Measurements from ENCODE around the gene EPS15. TPM values are rescaled to one million over a fixed set of nuclear protein-coding genes. Genes with fewer than 3 reads are reported as not detected.
A peak's percentile ranks its signal among the peaks of the same experiment; 100 is the strongest.

Gene EPS15
- total RNA-seq, 4 donors from 2014 or later: 43.8 to 74.0 (median 59.9) TPM

DNA sequence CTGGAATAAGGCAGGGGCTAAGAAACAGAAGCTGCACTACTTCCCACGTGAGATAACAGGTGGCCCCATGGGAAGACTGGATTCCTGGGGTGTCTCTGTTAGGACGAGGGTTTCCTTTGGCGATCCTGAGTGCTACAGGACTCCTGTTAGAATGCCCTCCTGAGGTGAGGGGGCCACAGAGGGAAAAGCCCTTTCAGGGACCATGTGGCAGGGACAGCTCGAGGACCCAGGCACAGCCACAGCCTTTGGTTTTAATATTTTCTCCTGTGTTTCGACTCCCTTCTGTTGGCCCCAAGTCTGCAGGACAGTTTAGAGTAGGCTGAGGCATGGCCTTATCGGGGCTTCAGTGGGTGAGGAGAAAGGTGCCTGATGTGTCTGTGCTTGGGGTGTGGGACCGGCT, 201.3 kb downstream of the EPS15 start:
- Histone ChIP-seq H3K4me1 (peaks cover 13 to 28% (median 27%) of the 10 kb centered on the region in 4 donors), H3K36me3 (no peaks in the 10 kb centered on the region), H3K27ac (no peak overlapping the region), H3K9me3 (no peaks in the 10 kb centered on the region), H3K4me3 (no peak overlapping the region), H3K27me3 (no peaks in the 10 kb centered on the region)
- TF ChIP-seq POLR2A (IDR thresholded peaks at IDR 0.05): no peak
- no peak for TF ChIP-seq POLR2AphosphoS5 (IDR thresholded peaks at IDR 0.05)
- TF ChIP-seq, protein P1, sequence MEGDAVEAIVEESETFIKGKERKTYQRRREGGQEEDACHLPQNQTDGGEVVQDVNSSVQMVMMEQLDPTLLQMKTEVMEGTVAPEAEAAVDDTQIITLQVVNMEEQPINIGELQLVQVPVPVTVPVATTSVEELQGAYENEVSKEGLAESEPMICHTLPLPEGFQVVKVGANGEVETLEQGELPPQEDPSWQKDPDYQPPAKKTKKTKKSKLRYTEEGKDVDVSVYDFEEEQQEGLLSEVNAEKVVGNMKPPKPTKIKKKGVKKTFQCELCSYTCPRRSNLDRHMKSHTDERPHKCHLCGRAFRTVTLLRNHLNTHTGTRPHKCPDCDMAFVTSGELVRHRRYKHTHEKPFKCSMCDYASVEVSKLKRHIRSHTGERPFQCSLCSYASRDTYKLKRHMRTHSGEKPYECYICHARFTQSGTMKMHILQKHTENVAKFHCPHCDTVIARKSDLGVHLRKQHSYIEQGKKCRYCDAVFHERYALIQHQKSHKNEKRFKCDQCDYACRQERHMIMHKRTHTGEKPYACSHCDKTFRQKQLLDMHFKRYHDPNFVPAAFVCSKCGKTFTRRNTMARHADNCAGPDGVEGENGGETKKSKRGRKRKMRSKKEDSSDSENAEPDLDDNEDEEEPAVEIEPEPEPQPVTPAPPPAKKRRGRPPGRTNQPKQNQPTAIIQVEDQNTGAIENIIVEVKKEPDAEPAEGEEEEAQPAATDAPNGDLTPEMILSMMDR (IDR thresholded peaks at IDR 0.05): no peak
- TF ChIP-seq EP300 (IDR thresholded peaks at IDR 0.05; ENCODE audit: low read depth): no peak
- DNase-seq: no peak
- intact Hi-C loops (cut with DNase I; ENCODE audit: low total_unique reads): no loop called here
- in situ Hi-C loops (cut with MboI; ENCODE audit: low pct_ligation_motif_present in 1 of 4, low pct_unique_long_range_greater_than_20kb in 1 of 4, low sequenced_read_pairs in 3 of 4): no loop called here
- 80 to 95% methylated on average over 1 to 7 of the region's 7 CpGs for WGBS, 2 donors (ENCODE audit: low coverage in 1 of 2)

DNA sequence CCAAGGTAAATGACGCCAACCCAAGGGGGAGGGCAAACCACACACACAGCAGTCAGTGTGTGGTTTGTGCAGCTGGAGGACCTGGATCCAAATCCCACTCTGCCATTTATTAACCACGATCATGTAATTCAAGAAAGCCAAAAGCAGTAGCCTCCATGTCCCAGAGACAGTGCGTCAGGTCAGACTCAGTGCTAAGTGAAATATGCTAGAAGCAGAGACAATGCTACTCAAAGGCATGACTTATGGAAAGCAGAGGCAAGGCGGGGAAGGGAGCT, 202.3 kb downstream of the EPS15 start:
- intact Hi-C loops (cut with DNase I; ENCODE audit: low total_unique reads): no loop called here
- no peak overlapping the region for H3K27ac ChIP-seq
- H3K9me3 ChIP-seq: no peaks in the 10 kb centered on the region
- DNase-seq: no peak
- no peaks in the 10 kb centered on the region for H3K36me3 ChIP-seq
- H3K27me3 ChIP-seq: no peaks in the 10 kb centered on the region
- H3K4me3 ChIP-seq: no peak overlapping the region
- in situ Hi-C loops (cut with MboI; ENCODE audit: low pct_ligation_motif_present in 1 of 4, low pct_unique_long_range_greater_than_20kb in 1 of 4, low sequenced_read_pairs in 3 of 4): no loop called here
- 33 to 68% methylated on average over 1 to 4 of the region's 4 CpGs for WGBS, 2 donors (ENCODE audit: low coverage in 1 of 2)
- H3K4me1 ChIP-seq: peaks cover 13 to 27% (median 26%) of the 10 kb centered on the region in 4 donors
- no peak for TF ChIP-seq POLR2A (IDR thresholded peaks at IDR 0.05)
- TF ChIP-seq POLR2AphosphoS5 (IDR thresholded peaks at IDR 0.05): no peak
- TF ChIP-seq, protein P1 (IDR thresholded peaks at IDR 0.05): no peak
- TF ChIP-seq EP300 (IDR thresholded peaks at IDR 0.05; ENCODE audit: low read depth): no peak

DNA sequence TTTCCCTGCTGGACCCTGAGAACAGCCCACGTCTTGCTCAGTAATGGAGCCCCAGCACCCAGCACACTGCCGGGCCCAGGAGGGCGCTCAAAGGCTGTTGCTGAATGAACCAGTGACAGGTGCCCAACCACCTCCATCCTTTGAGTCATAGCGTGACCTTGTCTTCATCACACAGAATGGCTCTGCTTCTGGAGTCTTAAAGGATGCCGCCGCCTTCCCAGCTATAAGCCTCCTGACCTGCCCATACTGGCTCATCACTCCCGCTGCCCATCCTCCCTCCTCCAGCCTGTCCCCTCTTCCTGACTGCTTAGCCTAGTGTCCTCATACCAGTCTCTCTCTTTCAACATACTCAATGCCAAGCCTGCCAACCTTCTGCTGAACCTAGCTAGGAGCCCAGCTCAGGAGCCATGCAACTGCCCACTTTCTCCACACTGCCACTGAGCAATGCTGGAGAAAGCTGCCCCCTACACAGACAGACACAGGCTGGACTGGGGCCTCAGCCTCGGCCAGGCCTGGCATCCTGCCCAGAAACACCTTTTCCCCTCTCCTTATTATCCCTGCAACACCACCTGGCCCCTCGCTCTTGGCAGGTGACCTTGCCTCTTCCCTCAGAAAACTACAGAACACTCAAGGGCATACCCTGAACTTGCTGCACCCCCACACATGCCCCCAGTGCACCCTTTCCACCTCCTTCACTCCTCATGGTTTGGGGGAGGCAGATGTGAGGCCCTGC, 202.8 kb downstream of the EPS15 start:
- in situ Hi-C loops (cut with MboI; ENCODE audit: low pct_ligation_motif_present in 1 of 4, low pct_unique_long_range_greater_than_20kb in 1 of 4, low sequenced_read_pairs in 3 of 4): no loop called here
- WGBS, 2 donors (ENCODE audit: low coverage in 1 of 2): 84% methylated on average over 9 of the region's 9 CpGs; no CpG with 5 or more reads in 1 of the 2 donors

DNA sequence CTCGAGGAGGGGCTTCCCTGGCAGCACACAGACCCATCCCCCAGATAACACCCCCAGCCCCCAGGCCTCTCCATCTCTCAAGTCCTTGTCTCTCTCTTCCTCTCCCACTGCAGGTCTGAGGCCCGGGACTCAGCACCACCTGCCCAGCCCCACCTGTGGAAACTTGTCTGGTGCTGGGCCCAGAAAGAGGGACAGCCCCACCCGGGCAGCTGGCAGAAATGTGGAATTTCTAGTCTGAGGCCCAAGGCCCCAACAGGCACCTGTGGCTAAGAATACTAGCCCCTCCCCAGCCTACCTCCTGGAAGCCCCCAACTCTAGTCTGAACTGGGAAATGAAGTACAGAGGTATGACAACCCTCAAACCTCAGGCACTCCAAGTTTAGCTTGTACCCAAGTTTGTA, 204.1 kb downstream of the EPS15 start:
- H3K36me3 ChIP-seq: no peaks in the 10 kb centered on the region
- no peaks in the 10 kb centered on the region for H3K9me3 ChIP-seq
- 44% methylated on average over 3 of the region's 3 CpGs; no CpG with 5 or more reads in 1 of the 2 donors for WGBS, 2 donors (ENCODE audit: low coverage in 1 of 2)
- H3K27me3 ChIP-seq: no peaks in the 10 kb centered on the region
- peak overlapping the region; percentile 72 to 84 (median 78) for H3K27ac ChIP-seq
- no peak overlapping the region for H3K4me3 ChIP-seq
- in situ Hi-C loops (cut with MboI; ENCODE audit: low pct_ligation_motif_present in 1 of 4, low pct_unique_long_range_greater_than_20kb in 1 of 4, low sequenced_read_pairs in 3 of 4): no loop called here
- DNase-seq: peak; percentile 50
- peaks cover 13 to 22% (median 21%) of the 10 kb centered on the region in 4 donors for H3K4me1 ChIP-seq
- TF ChIP-seq EP300 (IDR thresholded peaks at IDR 0.05; ENCODE audit: low read depth) (no peak), POLR2AphosphoS5 (IDR thresholded peaks at IDR 0.05) (no peak), POLR2A (IDR thresholded peaks at IDR 0.05) (no peak)
- TF ChIP-seq, protein P1 (IDR thresholded peaks at IDR 0.05): no peak
- intact Hi-C loops (cut with DNase I; ENCODE audit: low total_unique reads): no loop called here

More for the DNA sequence above, 202.8 kb downstream of the EPS15 start:
- TF ChIP-seq POLR2A (IDR thresholded peaks at IDR 0.05) (no peak), POLR2AphosphoS5 (IDR thresholded peaks at IDR 0.05) (no peak), EP300 (IDR thresholded peaks at IDR 0.05; ENCODE audit: low read depth) (no peak)
- TF ChIP-seq, protein P1 (IDR thresholded peaks at IDR 0.05): no peak
- Histone ChIP-seq H3K27ac (no peak overlapping the region), H3K36me3 (no peaks in the 10 kb centered on the region), H3K4me3 (no peak overlapping the region), H3K4me1 (peaks cover 13 to 27% (median 21%) of the 10 kb centered on the region in 4 donors), H3K27me3 (no peaks in the 10 kb centered on the region), H3K9me3 (no peaks in the 10 kb centered on the region)
- intact Hi-C loops (cut with DNase I; ENCODE audit: low total_unique reads): no loop called here
- DNase-seq: no peak

All from transverse colon (tissue), 4 donors.